Activated effector memory CD4-positive, alpha-beta T cell treated with Interleukin-2 at 50 U/mL for 16 hours (primary cell): ENCODE measurements around the gene SH3RF3.

ENCODE experiments used
- DNase-seq: peaks from one replicate; pipeline ENCODE4 v3.0.0-alpha.2; 2020

SH3RF3 gene

DNA sequence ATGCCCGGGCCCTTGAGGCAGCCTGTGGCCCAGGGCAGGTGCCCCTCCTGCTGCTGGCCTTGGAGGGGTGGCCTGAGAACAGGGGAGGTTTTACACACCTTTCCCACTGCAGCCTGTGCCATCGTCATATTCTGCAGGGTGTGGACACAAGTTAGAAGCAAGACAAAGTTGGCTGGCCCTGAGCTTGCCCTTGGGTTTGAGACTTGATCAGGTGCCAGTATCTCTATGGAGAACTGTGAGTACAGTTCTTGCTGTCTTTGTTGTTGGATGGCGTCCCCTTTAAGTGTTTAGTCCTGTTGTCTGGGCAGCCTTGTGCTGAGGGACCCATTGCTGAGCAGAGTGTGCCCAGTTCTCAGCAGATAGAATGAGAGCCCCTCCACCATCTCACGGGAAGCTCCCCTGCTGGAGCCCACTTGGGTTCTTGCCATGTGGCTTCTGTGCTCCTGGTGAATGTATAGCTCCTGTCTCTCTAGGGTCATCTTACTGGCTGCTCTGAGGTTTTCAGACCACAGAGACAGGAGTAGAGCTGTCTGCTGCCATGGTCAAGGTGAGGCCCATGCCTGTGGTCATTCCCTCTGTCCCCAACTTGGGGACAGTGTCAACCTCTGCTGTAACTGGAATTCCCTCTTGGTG is 115.9 kb downstream of the SH3RF3 start:
- no peak for DNase-seq

DNA sequence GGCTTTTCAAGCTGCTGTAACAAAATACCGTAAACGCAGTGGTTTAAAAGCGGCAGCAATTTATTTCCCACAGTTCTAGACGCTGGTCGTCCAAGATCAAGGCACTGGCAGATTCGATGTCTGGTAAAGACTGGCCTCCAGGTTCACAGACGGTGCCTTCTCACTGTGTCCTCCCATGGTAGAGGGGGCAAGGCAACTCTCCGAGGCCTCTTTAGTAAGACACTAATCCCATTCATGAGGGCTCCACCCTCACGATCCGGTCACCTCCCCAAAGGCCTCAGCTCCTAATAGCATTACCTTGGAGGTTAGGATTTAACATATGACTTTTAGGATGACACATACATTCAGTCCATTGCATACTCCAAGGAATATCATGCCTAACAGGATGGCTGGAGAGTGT is 117.2 kb downstream of the SH3RF3 start:
- no peak for DNase-seq

DNA sequence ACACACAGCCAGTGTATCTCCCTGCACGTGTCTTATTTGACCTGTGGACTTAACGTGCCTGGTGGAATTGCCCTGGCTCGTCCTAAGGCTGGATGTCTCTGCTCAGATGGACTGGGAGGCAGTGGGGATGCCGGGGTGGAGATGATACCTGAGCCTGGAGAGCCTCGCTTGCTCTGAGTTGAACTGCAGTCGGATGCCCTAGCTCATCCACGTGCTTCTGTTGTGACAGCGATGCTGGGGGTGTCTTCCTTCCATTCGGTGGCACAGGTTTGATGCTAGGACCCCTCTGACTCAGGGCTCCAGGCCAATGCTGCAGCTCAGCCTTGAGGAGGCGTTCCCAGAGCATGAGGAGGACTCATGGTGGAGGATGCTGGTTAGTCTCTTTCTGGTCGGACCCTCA is 117.6 kb downstream of the SH3RF3 start:
- DNase-seq = no peak

GRCh38 chr2:109247340-109247739 is 118.3 kb downstream of the SH3RF3 start:
- DNase-seq = no peak

GRCh38 chr2:109247812-109248211 is 118.8 kb downstream of the SH3RF3 start:
- DNase-seq = no peak

DNA sequence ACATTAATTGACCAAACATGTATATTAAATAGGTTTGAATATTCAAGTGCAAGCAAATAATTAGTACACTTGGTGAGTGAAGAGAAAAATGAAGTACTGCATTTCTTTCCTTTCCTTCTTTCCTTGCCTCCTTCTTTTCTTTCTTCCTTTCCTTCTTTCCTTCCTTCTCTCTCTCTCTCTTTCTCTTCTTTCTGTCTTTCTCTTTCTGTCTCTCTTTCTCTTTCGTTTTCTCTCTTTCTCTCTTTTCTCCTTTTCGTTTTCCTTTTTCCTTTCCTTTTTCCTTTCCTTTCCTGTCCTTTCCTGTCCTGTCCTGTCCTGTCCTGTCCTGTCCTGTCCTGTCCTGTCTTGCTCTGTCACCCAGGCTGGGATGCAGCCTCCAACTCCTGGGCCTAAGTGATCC is 119.6 kb downstream of the SH3RF3 start:
- no peak for DNase-seq

DNA sequence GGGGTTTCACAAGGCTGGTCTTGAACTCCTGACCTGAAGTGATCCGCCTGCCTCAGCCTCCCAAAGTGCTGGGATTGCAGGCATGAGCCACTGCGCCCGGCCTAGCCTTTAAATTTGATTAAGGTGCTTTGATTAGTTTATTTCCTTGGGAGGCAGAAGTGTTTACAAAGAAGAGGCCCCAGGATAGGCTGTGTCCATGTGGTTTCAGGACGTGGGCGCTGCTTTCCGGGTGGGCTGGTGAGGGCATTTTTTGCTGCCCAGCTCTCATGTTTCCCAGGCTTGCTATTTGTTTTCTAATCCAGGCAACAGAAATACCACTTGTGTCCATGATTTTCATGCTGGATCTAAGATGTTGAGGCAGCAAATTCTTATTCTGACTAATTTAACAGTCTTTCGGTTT is 124.2 kb downstream of the SH3RF3 start:
- DNase-seq = no peak

GRCh38 chr2:109254174-109254904 is 125.3 kb downstream of the SH3RF3 start:
- DNase-seq = no peak

DNA sequence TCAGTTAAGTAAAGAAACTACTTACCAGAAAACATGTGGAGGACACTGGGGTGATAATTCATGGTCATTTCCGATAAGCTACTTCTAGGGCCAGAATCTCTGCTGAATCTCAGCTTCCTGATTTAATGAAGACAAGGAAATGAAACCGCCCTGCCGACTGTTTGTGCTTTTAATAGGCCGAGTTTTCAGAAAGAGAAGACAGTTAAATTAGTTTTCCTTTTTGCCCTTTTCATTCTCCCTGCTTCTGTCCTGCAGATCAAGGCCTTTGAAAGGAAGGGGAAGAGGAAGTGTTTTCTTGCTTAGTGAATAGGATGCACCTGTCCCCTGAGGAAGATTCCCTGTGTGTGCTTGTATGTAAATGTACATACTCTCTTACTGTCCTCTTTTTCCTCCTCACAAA is 126.6 kb downstream of the SH3RF3 start:
- no peak for DNase-seq

- DNase-seq = no peak
Observed at GRCh38 chr2:109256111-109256510, 127.1 kb downstream of the SH3RF3 start.

GRCh38 chr2:109256921-109257320 is 127.9 kb downstream of the SH3RF3 start:
- DNase-seq = no peak

- DNase-seq = no peak
Observed at GRCh38 chr2:109257653-109258052, 128.6 kb downstream of the SH3RF3 start.

DNA sequence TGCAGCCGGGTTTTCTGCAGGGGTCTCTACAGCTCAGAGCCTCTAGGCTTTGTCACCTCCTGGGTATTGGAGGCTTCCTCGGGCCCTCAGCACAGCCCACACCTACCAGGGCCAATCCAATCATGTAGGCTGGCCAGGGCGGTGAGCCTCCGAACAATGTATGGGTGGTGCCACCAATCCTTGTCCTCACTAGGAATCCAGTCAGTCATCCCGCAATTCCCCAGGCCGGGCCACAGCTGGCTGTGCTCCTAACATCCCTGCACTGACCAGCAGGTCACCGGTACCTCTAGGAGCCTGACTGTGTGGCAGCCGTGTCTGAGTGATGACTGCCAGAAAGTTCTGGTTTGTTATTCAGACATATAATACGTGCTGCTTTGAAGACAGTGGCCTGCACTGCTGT is 129.4 kb downstream of the SH3RF3 start:
- DNase-seq = no peak

- DNase-seq = no peak
Observed at GRCh38 chr2:109258905-109259540, 130.0 kb downstream of the SH3RF3 start.

DNA sequence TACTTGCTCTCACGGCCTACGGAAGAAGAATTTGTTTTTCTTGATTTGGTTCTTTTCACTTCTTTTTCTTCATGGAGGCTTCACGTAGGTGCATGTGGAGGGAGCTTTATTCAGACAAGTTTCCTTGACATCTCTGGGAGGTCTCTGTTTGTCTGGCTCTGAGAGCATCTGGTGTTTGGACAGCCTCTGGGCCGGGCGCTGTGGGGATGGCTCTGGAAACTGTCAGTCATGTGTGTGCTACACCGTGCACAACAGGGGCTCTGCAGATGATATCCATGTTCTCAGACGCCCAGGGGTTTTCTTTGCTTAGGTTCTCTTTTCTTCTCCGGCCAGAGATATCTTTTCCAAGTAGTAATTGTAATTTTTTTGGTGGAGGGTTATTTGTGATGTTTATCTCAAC is 130.7 kb downstream of the SH3RF3 start:
- DNase-seq = no peak

DNA sequence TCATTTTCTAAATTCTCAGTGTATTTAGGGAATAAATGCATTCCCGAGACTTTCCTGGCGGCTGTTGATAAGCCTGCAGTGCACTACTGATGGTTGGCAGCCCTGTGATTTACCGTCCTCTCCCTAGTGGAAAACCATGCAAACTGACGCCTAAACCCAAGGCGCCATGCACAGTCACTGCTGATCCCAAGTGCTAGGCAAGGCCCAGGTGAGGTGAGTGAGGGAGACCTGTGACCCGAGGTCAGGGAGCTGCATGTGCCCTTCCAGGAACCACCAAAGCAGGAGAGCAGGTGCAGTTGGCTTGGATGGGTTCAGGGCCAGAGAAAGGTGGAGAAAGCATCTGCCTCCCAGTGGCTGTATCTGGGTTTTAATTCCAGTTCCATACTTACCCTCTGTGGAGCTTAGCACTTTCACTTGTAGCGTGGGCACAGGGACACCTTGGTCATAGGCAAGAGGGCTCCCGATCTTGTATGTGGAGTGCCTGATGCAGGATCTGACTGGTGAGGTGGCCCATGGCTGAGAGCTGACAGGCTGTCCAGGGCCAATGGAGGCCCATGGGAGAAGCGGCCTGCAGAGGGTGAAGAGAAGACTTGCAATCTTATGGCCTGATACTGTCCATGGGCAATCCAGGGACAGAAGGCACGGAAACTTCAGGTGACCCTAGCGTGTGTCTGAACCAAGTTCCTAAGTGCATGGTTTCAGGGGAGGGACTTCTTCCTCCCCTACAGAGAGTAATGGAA is 131.3 kb downstream of the SH3RF3 start:
- DNase-seq = no peak

DNA sequence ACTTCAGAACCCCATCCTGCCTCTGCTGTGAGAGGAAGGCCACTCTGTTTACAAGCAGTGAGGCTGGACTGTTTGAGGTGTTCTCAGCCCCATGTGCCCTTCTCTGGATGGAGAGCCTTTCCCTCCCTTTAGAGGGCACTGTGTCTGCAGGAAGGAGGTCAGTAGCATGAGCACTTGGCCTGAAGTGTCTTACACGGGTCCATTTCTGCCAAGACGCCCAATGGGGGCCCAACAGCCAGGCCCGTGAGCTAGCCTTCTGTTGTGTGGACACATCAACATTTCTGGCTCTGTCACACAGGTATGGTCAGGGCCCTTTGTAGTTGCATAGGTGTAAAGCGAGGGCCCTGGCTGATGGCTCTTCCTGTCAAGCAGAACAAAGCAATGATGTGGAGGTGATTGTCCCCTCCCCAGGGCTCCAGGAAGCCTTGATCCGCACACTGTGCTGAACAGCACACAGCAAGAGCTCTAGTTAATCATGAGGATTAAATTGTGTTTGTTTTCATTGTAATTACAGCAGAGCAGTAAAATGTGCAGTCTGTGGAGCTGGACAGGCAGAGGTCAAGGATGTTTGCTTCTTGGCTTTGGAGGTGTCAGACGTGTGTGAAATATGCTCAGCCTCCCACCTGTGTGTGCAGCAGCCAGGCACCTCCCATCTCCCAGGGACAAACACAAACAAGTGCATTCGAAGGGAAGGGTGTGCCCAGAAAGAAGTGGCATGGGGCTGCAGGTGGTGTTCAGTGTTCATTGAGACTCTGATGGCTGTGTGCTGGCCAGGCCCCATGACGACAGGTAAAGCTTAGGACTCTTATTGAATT is 132.1 kb downstream of the SH3RF3 start:
- no peak for DNase-seq

GRCh38 chr2:109261906-109262631 is 133.1 kb downstream of the SH3RF3 start:
- no peak for DNase-seq

DNA sequence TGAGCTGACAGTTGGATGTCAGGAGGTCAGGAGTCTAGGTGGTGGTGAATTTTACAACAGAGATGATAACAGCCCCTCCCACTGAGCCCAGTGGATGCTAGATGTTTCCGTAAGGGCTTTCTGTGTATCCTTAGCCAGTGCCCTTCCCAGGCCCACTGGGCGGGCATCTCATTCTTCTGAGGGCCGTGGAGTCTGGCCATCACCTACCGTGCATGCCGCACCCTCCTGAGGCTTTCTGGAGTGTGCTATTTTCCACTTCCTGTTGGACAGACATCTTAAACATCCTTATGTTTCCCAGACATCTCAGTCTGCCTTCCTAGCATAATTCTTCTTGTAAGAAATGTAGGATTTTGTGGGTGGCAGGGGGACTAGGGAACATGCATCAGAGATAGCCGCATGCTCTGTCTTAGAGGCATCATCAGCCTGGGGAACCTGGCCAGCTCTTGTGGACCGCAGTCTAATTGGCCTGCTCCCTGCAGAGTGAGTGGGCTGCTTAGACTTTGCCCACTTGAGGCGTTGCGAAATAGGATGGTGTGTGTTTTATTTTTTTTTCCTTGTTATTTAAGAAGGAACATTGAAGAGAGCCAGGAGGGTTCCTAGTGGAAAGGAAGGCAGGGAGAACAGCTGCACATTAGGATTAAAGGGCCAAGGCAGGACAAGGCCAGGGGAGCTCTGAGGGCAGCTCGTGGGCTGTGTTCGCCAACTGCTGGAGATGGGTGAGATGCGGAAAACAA is 135.8 kb downstream of the SH3RF3 start:
- no peak for DNase-seq

- no peak for DNase-seq
Observed at GRCh38 chr2:109265369-109265768, 136.4 kb downstream of the SH3RF3 start.

GRCh38 chr2:109265953-109266352 is 136.9 kb downstream of the SH3RF3 start:
- DNase-seq = no peak
